SK-N-SH (cell line): ENCODE results near the gene HLA-DRB5. TPM values are rescaled to one million over a fixed set of nuclear protein-coding genes. Genes with fewer than 3 reads are reported as not detected.

ENCODE experiments used
- CTCF ChIA-PET: fragments of 300-600, 350-600 bp; formaldehyde crosslinking; extraction: SDS; loops from one replicate; lab custom pipeline; 2021; lab: Yijun Ruan, JAX
- POLR2A ChIA-PET: fragments of 350-600 bp; sonication (Branson Sonifier 250); formaldehyde crosslinking; extraction: SDS; loops from one replicate; lab custom pipeline; 2020; ENCODE audit warnings: antibody characterized with exemption, inconsistent platforms; lab: Yijun Ruan, JAX
- DNase-seq: peaks from one replicate; pipeline ENCODE4 v3.0.0; 2012
- H2AFZ ChIP-seq: fragments of 200-600 bp; sonication (generic); 2 replicates; pipeline ENCODE4 v1.8.1; 2016; ENCODE audit warnings: antibody characterized with exemption, mild to moderate bottlenecking, low read depth
- H3F3A ChIP-seq: fragments of 200-600 bp; sonication (generic); replicated peaks from 2 replicates; pipeline ENCODE3; 2016; ENCODE audit warnings: antibody characterized with exemption, mild to moderate bottlenecking; ENCODE audit not compliant: insufficient read depth
- H3K27ac ChIP-seq, 2 experiments: fragments of 200-500 bp in 1 of 2; fragments of 200-600 bp in 1 of 2; sonication (Bioruptor generic) in 1 of 2; sonication (generic), shearing (Covaris generic) in 1 of 2; 2 replicates each; pipeline versions ENCODE4 v1.5.1 to v1.6.1; 2014 to 2016; ENCODE audit warnings: low read depth in 2 of 2, inconsistent platforms in 1 of 2, low read length in 1 of 2, mild to moderate bottlenecking in 1 of 2, mixed read lengths in 1 of 2
- H3K27me3 ChIP-seq: fragments of 200-600 bp; sonication (generic), shearing (Covaris generic); 2 replicates; pipeline ENCODE4 v1.6.1; 2016; ENCODE audit warnings: mixed run types; ENCODE audit not compliant: insufficient read depth
- H3K36me3 ChIP-seq, 2 experiments: fragments of 200-500 bp in 1 of 2; fragments of 200-600 bp in 1 of 2; sonication (Bioruptor generic) in 1 of 2; sonication (generic) in 1 of 2; replicated peaks in 1 of 2; 2 replicates each; pipeline versions ENCODE3 to v1.5.1; 2014 to 2016; ENCODE audit warnings: low read length in 1 of 2, mild to moderate bottlenecking in 1 of 2; ENCODE audit not compliant: insufficient read depth in 2 of 2, control insufficient read depth in 1 of 2
- H3K4me1 ChIP-seq, 2 experiments: fragments of 200-500 bp in 1 of 2; fragments of 200-600 bp in 1 of 2; sonication (Bioruptor generic) in 1 of 2; sonication (generic), shearing (Covaris generic) in 1 of 2; 2 replicates each; pipeline versions ENCODE4 v1.5.1 to v1.6.1; 2014 to 2016; ENCODE audit warnings: low read depth in 1 of 2, low read length in 1 of 2, mixed run types in 1 of 2; ENCODE audit not compliant: insufficient read depth in 2 of 2, control insufficient read depth in 1 of 2
- H3K4me2 ChIP-seq: fragments of 200-600 bp; sonication (generic), shearing (Covaris generic); 2 replicates; pipeline ENCODE4 v1.6.1; 2017; ENCODE audit warnings: mixed run types
- H3K4me3 ChIP-seq, 2 experiments: fragments of 200-500 bp in 1 of 2; fragments of 200-600 bp in 1 of 2; sonication (Bioruptor generic) in 1 of 2; sonication (generic), shearing (Covaris generic) in 1 of 2; 2 replicates each; pipeline versions ENCODE4 v1.5.1 to v1.8.1; 2014 to 2016; ENCODE audit warnings: low read depth in 2 of 2, inconsistent platforms in 1 of 2, low read length in 1 of 2, mild to moderate bottlenecking in 1 of 2, mixed read lengths in 1 of 2, moderate library complexity in 1 of 2
- H3K79me2 ChIP-seq: fragments of 200-600 bp; sonication (generic); 2 replicates; pipeline ENCODE4 v1.8.1; 2017; ENCODE audit warnings: mild to moderate bottlenecking; ENCODE audit not compliant: insufficient read depth
- H3K9ac ChIP-seq: fragments of 200-600 bp; sonication (generic); 2 replicates; pipeline ENCODE4 v1.6.1; 2017; ENCODE audit warnings: mixed run types
- H3K9me2 ChIP-seq: fragments of 200-600 bp; sonication (generic); 2 replicates; pipeline ENCODE4 v1.6.1; 2017; ENCODE audit warnings: mixed run types
- H3K9me3 ChIP-seq: fragments of 200-600 bp; sonication (generic); 2 replicates; pipeline ENCODE4 v1.6.1; 2017; ENCODE audit warnings: mixed run types, mild to moderate bottlenecking, moderate library complexity
- H4K20me1 ChIP-seq: fragments of 200-600 bp; sonication (generic); 2 replicates; pipeline ENCODE4 v1.6.1; 2017; ENCODE audit warnings: mild to moderate bottlenecking, mixed run types; ENCODE audit not compliant: insufficient read depth
- EZH2phosphoT487 ChIP-seq: fragments of 200-600 bp; sonication (generic); IDR thresholded peaks from 2 replicates; pipeline ENCODE4 v1.6.1; 2017; ENCODE audit warnings: low read depth, mixed run types, mild to moderate bottlenecking, antibody characterized with exemption, moderate library complexity, borderline replicate concordance
- FOSL2 ChIP-seq: IDR thresholded peaks from 2 replicates; pipeline ENCODE4 v1.4.0; 2012; ENCODE audit warnings: low read depth, mild to moderate bottlenecking, moderate library complexity, borderline replicate concordance
- GABPA ChIP-seq: IDR thresholded peaks from 2 replicates; pipeline ENCODE4 v1.4.0; 2012; ENCODE audit warnings: low read depth, mild to moderate bottlenecking
- MEF2A ChIP-seq: IDR thresholded peaks from 2 replicates; pipeline ENCODE4 v1.4.0; 2012; ENCODE audit warnings: low read depth, borderline replicate concordance
- POLR2AphosphoS5 ChIP-seq: IDR thresholded peaks from 2 replicates; pipeline ENCODE4 v1.6.1; 2012; ENCODE audit warnings: low read depth, low read length
- RAD21 ChIP-seq: IDR thresholded peaks from 2 replicates; pipeline ENCODE4 v1.6.1; 2012; ENCODE audit warnings: mild to moderate bottlenecking, low read length
- RCOR1 ChIP-seq: fragments of 150-350 bp; IDR thresholded peaks from 2 replicates; pipeline ENCODE4 v1.6.1; 2017; ENCODE audit warnings: antibody characterized with exemption, low read length
- RXRA ChIP-seq: IDR thresholded peaks from 2 replicates; pipeline ENCODE4 v1.4.0; 2012; ENCODE audit warnings: low read depth, mild to moderate bottlenecking, borderline replicate concordance
- TAF1 ChIP-seq: IDR thresholded peaks from 2 replicates; pipeline ENCODE4 v1.6.1; 2012; ENCODE audit warnings: low read depth, mild to moderate bottlenecking, low read length, moderate library complexity, borderline replicate concordance
- YY1 ChIP-seq: IDR thresholded peaks from 2 replicates; pipeline ENCODE4 v1.4.0; 2012; ENCODE audit warnings: low read depth, mild to moderate bottlenecking
- WGBS: methylation state at CpG from one replicate; pipeline ENCODE4 v1.1.6; 2017; ENCODE audit warnings: low lambda C conversion rate; 5-methylcytosine and 5-hydroxymethylcytosine counted together
- polyA plus RNA-seq, 3 experiments: library from polyadenylated mRNA; depleted of rRNA; stranded (reverse); fragments of >200 nt; gene quantifications; 2 replicates each; pipeline ENCODE4 v1.2.3, GENCODE V29; 2012
- TF ChIP-seq, protein P1 (sequence below): IDR thresholded peaks from 2 replicates; pipeline ENCODE4 v1.4.0; 2012; ENCODE audit warnings: low read depth
- TF ChIP-seq, protein P2 (sequence below): fragments of 150-350 bp; IDR thresholded peaks from 2 replicates; pipeline ENCODE4 v1.6.1; 2016; ENCODE audit warnings: mild to moderate bottlenecking, low read depth, low read length
- TF ChIP-seq, protein P3 (sequence below): IDR thresholded peaks from 2 replicates; pipeline ENCODE4 v1.6.1; 2012; ENCODE audit warnings: mild to moderate bottlenecking, low read depth, low read length, moderate library complexity
- TF ChIP-seq, protein P4 (sequence below): fragments of 200-600 bp; sonication (generic); IDR thresholded peaks from 2 replicates; pipeline ENCODE4 v1.6.1; 2017; ENCODE audit warnings: antibody characterized with exemption, mild to moderate bottlenecking, moderate library complexity

HLA-DRB5 gene
- polyA plus RNA-seq, 1 of the 3 experiments (the other 2 are of a cell fraction), result not detected

DNA sequence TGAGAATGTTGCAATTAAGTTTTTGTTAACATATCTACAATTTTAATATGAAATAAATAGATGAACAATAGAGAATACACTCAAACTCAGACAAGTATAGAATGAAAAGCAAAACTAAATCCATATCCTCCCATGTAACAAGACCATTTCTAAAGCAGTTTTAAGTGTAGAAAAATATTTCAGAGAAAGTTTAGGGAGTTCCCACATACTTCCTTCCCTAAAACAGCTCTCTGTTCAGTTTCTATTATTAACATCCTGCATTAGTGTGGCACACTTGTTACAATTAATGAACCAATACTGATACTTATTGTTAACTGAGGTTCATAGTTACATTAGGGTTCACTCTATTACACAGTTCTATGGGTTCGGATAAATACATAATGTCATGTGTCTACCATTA lies 38.4 kb downstream of the HLA-DRB5 start:
- TF ChIP-seq MEF2A (no peak), TAF1 (no peak), RAD21 (no peak), GABPA (no peak), YY1 (no peak), POLR2AphosphoS5 (no peak), RXRA (no peak)
- TF ChIP-seq, protein P1, sequence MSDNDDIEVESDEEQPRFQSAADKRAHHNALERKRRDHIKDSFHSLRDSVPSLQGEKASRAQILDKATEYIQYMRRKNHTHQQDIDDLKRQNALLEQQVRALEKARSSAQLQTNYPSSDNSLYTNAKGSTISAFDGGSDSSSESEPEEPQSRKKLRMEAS, result no peak
- TF ChIP-seq, protein P2, sequence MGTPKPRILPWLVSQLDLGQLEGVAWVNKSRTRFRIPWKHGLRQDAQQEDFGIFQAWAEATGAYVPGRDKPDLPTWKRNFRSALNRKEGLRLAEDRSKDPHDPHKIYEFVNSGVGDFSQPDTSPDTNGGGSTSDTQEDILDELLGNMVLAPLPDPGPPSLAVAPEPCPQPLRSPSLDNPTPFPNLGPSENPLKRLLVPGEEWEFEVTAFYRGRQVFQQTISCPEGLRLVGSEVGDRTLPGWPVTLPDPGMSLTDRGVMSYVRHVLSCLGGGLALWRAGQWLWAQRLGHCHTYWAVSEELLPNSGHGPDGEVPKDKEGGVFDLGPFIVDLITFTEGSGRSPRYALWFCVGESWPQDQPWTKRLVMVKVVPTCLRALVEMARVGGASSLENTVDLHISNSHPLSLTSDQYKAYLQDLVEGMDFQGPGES, result no peak
- TF ChIP-seq, protein P3, sequence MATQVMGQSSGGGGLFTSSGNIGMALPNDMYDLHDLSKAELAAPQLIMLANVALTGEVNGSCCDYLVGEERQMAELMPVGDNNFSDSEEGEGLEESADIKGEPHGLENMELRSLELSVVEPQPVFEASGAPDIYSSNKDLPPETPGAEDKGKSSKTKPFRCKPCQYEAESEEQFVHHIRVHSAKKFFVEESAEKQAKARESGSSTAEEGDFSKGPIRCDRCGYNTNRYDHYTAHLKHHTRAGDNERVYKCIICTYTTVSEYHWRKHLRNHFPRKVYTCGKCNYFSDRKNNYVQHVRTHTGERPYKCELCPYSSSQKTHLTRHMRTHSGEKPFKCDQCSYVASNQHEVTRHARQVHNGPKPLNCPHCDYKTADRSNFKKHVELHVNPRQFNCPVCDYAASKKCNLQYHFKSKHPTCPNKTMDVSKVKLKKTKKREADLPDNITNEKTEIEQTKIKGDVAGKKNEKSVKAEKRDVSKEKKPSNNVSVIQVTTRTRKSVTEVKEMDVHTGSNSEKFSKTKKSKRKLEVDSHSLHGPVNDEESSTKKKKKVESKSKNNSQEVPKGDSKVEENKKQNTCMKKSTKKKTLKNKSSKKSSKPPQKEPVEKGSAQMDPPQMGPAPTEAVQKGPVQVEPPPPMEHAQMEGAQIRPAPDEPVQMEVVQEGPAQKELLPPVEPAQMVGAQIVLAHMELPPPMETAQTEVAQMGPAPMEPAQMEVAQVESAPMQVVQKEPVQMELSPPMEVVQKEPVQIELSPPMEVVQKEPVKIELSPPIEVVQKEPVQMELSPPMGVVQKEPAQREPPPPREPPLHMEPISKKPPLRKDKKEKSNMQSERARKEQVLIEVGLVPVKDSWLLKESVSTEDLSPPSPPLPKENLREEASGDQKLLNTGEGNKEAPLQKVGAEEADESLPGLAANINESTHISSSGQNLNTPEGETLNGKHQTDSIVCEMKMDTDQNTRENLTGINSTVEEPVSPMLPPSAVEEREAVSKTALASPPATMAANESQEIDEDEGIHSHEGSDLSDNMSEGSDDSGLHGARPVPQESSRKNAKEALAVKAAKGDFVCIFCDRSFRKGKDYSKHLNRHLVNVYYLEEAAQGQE, result no peak
- TF ChIP-seq, protein P4, sequence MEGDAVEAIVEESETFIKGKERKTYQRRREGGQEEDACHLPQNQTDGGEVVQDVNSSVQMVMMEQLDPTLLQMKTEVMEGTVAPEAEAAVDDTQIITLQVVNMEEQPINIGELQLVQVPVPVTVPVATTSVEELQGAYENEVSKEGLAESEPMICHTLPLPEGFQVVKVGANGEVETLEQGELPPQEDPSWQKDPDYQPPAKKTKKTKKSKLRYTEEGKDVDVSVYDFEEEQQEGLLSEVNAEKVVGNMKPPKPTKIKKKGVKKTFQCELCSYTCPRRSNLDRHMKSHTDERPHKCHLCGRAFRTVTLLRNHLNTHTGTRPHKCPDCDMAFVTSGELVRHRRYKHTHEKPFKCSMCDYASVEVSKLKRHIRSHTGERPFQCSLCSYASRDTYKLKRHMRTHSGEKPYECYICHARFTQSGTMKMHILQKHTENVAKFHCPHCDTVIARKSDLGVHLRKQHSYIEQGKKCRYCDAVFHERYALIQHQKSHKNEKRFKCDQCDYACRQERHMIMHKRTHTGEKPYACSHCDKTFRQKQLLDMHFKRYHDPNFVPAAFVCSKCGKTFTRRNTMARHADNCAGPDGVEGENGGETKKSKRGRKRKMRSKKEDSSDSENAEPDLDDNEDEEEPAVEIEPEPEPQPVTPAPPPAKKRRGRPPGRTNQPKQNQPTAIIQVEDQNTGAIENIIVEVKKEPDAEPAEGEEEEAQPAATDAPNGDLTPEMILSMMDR, result no peak
- H3K4me1 ChIP-seq, result no peaks in the 10 kb centered on the region
- H3K27ac ChIP-seq, result no peak overlapping the region
- ChIA-PET POLR2A (no interaction called here), CTCF (no interaction called here)
- DNase-seq, result no peak
- H3K9ac ChIP-seq, result no peak overlapping the region
- no peak overlapping the region for H2AFZ ChIP-seq
- H3K4me3 ChIP-seq, result no peak overlapping the region
- WGBS, result 0% methylated on average over 1 of the region's 1 CpG
- no peaks in the 10 kb centered on the region for H3F3A ChIP-seq
- no peaks in the 10 kb centered on the region for H3K36me3 ChIP-seq
- no peaks in the 10 kb centered on the region for H4K20me1 ChIP-seq
- H3K9me2 ChIP-seq, result no peaks in the 10 kb centered on the region
- no peak overlapping the region for H3K4me2 ChIP-seq
- H3K27me3 ChIP-seq, result no peaks in the 10 kb centered on the region
- H3K9me3 ChIP-seq, result no peaks in the 10 kb centered on the region
- no peaks in the 10 kb centered on the region for H3K79me2 ChIP-seq

DNA sequence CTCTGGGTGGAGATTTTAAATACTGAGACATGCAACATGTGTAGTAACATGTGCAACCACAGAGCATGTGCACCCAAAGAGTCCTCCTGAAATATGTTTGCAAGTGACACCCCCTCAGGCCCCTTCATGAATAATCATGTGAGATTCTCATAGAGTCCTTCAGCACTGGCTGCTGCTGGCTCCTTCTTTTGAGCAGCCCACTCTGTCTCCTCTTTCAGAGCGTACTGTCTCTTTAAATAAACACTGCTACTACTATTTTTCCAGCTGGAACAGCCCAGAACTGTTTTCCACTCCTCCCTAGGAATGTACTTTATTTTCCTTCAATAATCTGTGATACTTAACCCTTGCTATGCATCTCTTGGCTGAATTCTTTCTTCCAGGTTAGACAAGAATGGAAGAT lies 42.0 kb downstream of the HLA-DRB5 start:
- no peak overlapping the region for H3K4me3 ChIP-seq
- H3K36me3 ChIP-seq, result no peaks in the 10 kb centered on the region
- no peaks in the 10 kb centered on the region for H3F3A ChIP-seq
- no peak overlapping the region for H3K4me2 ChIP-seq
- H3K4me1 ChIP-seq, result no peaks in the 10 kb centered on the region
- DNase-seq, result no peak
- no peaks in the 10 kb centered on the region for H3K79me2 ChIP-seq
- no peak overlapping the region for H2AFZ ChIP-seq
- no peaks in the 10 kb centered on the region for H3K9me2 ChIP-seq
- TF ChIP-seq RCOR1 (no peak), FOSL2 (no peak), GABPA (no peak), TAF1 (no peak), EZH2phosphoT487 (no peak)
- TF ChIP-seq, protein P4, result no peak
- H3K27ac ChIP-seq, result no peak overlapping the region
- POLR2A ChIA-PET, result no interaction called here
- H3K9me3 ChIP-seq, result no peaks in the 10 kb centered on the region
- no peaks in the 10 kb centered on the region for H4K20me1 ChIP-seq
- no CpG with 5 or more reads among the region's 1 CpG for WGBS
- H3K9ac ChIP-seq, result no peak overlapping the region
- no peaks in the 10 kb centered on the region; the same call in 1 of the 2 replicates for H3K27me3 ChIP-seq
- CTCF ChIA-PET, result no interaction called here
